Spleen (tissue), 7 donors: ENCODE results near the gene CDKL1.

Source experiments
- POLR2A ChIP-seq, 3 donors: fragments of 450-650 bp; IDR thresholded peaks; one replicate each; pipeline ENCODE4 v1.5.1; 2017; ENCODE audit warnings: antibody characterized with exemption in 3 of 3, mild to moderate bottlenecking in 1 of 3
- POLR2AphosphoS5 ChIP-seq, 3 donors: sonication (generic); formaldehyde crosslinking; IDR thresholded peaks; one replicate each; pipeline ENCODE4 v1.5.1; 2017; ENCODE audit warnings: antibody characterized with exemption in 3 of 3
- TF ChIP-seq, protein P1 (sequence below), 11 experiments: fragments of 200-600 bp in 7 of 11; fragments of 450-650 bp in 4 of 11; sonication (generic) in 4 of 11; IDR thresholded peaks in 8 of 11; conservative IDR thresholded peaks in 3 of 11; 1 replicate in 7 of 11; 2 replicates in 4 of 11; pipeline versions ENCODE4 v1.4.0 to v1.8.0; 2016 to 2021; ENCODE audit warnings: antibody characterized with exemption in 11 of 11, inconsistent platforms in 4 of 11, mild to moderate bottlenecking in 1 of 11
- donor health status: DM: no; HTN: no; CAD: no; lungs with moderate emphysema.
- donor health status: DM: no; HTN: no; CAD: no.
- donor health status: DM: no; HTN: no; CAD: no.

DNA sequence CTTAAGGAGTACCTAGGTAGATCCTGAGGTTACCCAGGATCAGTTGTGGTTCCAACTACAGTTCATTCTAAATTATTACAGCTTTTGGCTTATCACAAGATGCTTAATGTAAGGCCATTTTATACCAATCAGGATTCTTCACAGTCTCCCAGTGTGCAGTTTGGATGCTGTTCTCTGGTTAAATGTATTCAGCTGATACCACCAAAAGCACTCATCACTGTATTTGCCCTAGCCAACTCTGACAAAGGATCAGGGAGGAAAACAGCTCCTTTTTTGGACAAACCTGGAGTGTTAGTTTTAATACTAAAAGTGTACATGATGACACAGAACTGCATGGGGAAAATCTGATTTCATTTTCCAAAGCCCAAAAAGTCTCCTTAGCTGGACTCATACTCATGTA, 65.1 kb downstream of the CDKL1 start:
- TF ChIP-seq, protein P1, sequence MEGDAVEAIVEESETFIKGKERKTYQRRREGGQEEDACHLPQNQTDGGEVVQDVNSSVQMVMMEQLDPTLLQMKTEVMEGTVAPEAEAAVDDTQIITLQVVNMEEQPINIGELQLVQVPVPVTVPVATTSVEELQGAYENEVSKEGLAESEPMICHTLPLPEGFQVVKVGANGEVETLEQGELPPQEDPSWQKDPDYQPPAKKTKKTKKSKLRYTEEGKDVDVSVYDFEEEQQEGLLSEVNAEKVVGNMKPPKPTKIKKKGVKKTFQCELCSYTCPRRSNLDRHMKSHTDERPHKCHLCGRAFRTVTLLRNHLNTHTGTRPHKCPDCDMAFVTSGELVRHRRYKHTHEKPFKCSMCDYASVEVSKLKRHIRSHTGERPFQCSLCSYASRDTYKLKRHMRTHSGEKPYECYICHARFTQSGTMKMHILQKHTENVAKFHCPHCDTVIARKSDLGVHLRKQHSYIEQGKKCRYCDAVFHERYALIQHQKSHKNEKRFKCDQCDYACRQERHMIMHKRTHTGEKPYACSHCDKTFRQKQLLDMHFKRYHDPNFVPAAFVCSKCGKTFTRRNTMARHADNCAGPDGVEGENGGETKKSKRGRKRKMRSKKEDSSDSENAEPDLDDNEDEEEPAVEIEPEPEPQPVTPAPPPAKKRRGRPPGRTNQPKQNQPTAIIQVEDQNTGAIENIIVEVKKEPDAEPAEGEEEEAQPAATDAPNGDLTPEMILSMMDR (IDR thresholded peaks at IDR 0.05 in 8 of 11, conservative IDR thresholded peaks at IDR 0.05 in 3 of 11), result no peak
- no peak for TF ChIP-seq POLR2A (IDR thresholded peaks at IDR 0.05)
- TF ChIP-seq POLR2AphosphoS5 (IDR thresholded peaks at IDR 0.05), result no peak
